HEK293 (cell line): ENCODE data around the gene CFI.

Experiments used
- CTCF ChIP-seq: fragments of 450-650 bp; formaldehyde crosslinking; IDR thresholded peaks from 2 replicates; pipeline ENCODE4 v1.5.1; 2016; ENCODE audit warnings: missing biosample characterization, missing genetic modification characterization
- REST ChIP-seq: fragments of 450-650 bp; formaldehyde crosslinking; IDR thresholded peaks from 2 replicates; pipeline ENCODE4 v1.5.1; 2016; ENCODE audit warnings: missing biosample characterization, missing genetic modification characterization
- TCF7L2 ChIP-seq: IDR thresholded peaks from 2 replicates; pipeline ENCODE4 v1.6.1; 2011; ENCODE audit warnings: low read depth, mild to moderate bottlenecking, inconsistent platforms, low read length, moderate library complexity, borderline replicate concordance

- TF ChIP-seq CTCF (no peak), TCF7L2 (no peak), REST (tag by site-specific recombination) (no peak)
Measured at GRCh38 chr4:109729718-109730618, 71.8 kb downstream of the CFI start, which contains the start of gene PLA2G12A.
